ENCODE data around the gene ADM.

Gene ADM

GRCh38 chr11:10305262-10305963 is 540 bp downstream of the ADM start:
- TF ChIP-seq CTCF (IDR thresholded peaks at IDR 0.05; ENCODE audit: borderline replicate concordance, control extremely low read depth, extremely low read depth, insufficient read depth, missing control alignments), result no peak
- in situ Hi-C loops (cut with MboI; ENCODE audit: low sequenced_read_pairs, unreplicated experiment), result loop anchor here (25.0 kb wide), 2 partner anchors 318 to 443 kb away; no protein-coding TSS in a partner anchor
- DNase-seq (ENCODE audit: low spot score), result peak; percentile 36

DNA sequence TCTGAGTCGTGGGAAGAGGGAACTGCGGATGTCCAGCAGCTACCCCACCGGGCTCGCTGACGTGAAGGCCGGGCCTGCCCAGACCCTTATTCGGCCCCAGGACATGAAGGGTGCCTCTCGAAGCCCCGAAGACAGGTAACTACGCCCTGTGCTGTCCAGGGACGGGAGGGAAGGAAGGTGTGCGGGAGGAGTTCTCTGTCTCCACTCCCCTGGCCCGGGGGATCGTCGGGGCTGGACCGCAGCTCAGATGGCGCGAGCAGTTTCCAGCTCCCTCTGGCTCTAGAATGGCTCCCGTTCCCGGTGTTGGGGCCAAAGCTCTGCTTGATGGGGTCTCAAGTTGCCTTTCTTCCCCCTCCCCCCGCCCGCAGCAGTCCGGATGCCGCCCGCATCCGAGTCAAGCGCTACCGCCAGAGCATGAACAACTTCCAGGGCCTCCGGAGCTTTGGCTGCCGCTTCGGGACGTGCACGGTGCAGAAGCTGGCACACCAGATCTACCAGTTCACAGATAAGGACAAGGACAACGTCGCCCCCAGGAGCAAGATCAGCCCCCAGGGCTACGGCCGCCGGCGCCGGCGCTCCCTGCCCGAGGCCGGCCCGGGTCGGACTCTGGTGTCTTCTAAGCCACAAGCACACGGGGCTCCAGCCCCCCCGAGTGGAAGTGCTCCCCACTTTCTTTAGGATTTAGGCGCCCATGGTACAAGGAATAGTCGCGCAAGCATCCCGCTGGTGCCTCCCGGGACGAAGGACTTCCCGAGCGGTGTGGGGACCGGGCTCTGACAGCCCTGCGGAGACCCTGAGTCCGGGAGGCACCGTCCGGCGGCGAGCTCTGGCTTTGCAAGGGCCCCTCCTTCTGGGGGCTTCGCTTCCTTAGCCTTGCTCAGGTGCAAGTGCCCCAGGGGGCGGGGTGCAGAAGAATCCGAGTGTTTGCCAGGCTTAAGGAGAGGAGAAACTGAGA is 1.4 kb downstream of the ADM start:
- in situ Hi-C loops (cut with MboI; ENCODE audit: low sequenced_read_pairs, unreplicated experiment), result loop anchor here (25.0 kb wide), 2 partner anchors 319 to 444 kb away; no protein-coding TSS in a partner anchor
- DNase-seq (ENCODE audit: low spot score), result peak; percentile 36
- no peak for TF ChIP-seq CTCF (IDR thresholded peaks at IDR 0.05; ENCODE audit: borderline replicate concordance, control extremely low read depth, extremely low read depth, insufficient read depth, missing control alignments)

- in situ Hi-C loops (cut with MboI; ENCODE audit: low sequenced_read_pairs, unreplicated experiment), result loop anchor here (25.0 kb wide), 2 partner anchors 320 to 445 kb away; no protein-coding TSS in a partner anchor
- no peak for DNase-seq (ENCODE audit: low spot score)
- no peak for TF ChIP-seq CTCF (IDR thresholded peaks at IDR 0.05; ENCODE audit: borderline replicate concordance, control extremely low read depth, extremely low read depth, insufficient read depth, missing control alignments)
Measured at GRCh38 chr11:10307022-10307399, 2.1 kb downstream of the ADM start.

GRCh38 chr11:10307400-10308200 is 2.7 kb downstream of the ADM start:
- TF ChIP-seq CTCF (IDR thresholded peaks at IDR 0.05; ENCODE audit: borderline replicate concordance, control extremely low read depth, extremely low read depth, insufficient read depth, missing control alignments), result peak; percentile 98
- DNase-seq (ENCODE audit: low spot score), result peak; percentile 85
- in situ Hi-C loops (cut with MboI; ENCODE audit: low sequenced_read_pairs, unreplicated experiment), result loop anchor here (25.0 kb wide), 2 partner anchors 320 to 445 kb away; no protein-coding TSS in a partner anchor

DNA sequence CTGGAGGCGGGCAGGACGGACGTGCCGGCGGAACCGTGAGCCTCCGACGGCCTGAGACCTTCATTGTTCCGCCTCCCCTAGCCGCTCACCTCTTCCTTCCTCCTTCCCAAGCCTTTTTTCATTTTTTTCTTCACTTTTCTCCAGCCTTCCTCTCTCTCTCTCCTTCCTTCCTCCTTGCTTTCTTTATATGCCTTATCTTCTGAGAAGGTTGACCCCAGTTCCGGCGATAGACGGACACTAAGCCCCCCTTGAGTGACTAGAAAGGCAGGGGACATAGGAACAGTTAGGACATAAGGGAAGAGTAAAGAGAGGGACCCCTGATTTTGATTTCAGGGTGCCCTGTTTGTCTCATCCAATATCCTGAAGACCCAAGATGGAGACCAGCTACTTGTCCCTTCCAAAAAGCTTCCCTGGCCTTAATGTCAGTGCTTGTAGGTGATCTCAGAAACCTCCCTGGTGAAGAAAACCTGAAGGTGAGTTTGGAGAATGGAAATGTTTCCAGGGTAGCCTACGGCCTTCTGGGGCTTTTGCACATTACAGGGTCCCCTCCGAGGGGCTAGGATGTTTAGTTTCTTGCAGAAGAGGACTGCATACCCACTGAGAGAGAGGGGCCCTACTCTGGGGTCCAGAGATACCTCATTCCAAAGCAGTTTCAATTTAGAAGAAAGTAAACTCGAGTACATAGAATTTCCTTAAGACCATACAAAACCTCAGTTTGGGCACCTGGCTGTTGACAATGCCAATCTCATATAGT is 3.5 kb downstream of the ADM start:
- in situ Hi-C loops (cut with MboI; ENCODE audit: low sequenced_read_pairs, unreplicated experiment), result loop anchor here (25.0 kb wide), 2 partner anchors 321 to 446 kb away; no protein-coding TSS in a partner anchor
- no peak for DNase-seq (ENCODE audit: low spot score)
- no peak for TF ChIP-seq CTCF (IDR thresholded peaks at IDR 0.05; ENCODE audit: borderline replicate concordance, control extremely low read depth, extremely low read depth, insufficient read depth, missing control alignments)
